ENCODE data around the gene DUOX1. TPM values are rescaled to one million over a fixed set of nuclear protein-coding genes. Genes with fewer than 3 reads are reported as not detected.

The DUOX1 gene
- total RNA-seq, 2 donors from 2014 or later: 0.06 to 0.42 TPM

- Mint-ChIP-seq H3K36me3 (ENCODE audit: low read depth) (peaks cover 52% of the 10 kb centered on the region), H3K4me3 (no peak overlapping the region), H3K9me3 (no peaks in the 10 kb centered on the region), H3K27me3 (no peaks in the 10 kb centered on the region), H3K4me1 (no peaks in the 10 kb centered on the region), H3K27ac (no peak overlapping the region)
- no peak for ATAC-seq (replicated peaks)
Observed at GRCh38 chr15:45169608-45170480, 40.0 kb downstream of the DUOX1 start.

GRCh38 chr15:45171912-45172311 lies 42.1 kb downstream of the DUOX1 start:
- Mint-ChIP-seq H3K36me3 (ENCODE audit: low read depth) (peaks cover 60% of the 10 kb centered on the region), H3K27ac (no peak overlapping the region), H3K4me1 (peaks cover 5% of the 10 kb centered on the region), H3K9me3 (no peaks in the 10 kb centered on the region), H3K4me3 (no peak overlapping the region), H3K27me3 (no peaks in the 10 kb centered on the region)
- ATAC-seq (replicated peaks): no peak

DNA sequence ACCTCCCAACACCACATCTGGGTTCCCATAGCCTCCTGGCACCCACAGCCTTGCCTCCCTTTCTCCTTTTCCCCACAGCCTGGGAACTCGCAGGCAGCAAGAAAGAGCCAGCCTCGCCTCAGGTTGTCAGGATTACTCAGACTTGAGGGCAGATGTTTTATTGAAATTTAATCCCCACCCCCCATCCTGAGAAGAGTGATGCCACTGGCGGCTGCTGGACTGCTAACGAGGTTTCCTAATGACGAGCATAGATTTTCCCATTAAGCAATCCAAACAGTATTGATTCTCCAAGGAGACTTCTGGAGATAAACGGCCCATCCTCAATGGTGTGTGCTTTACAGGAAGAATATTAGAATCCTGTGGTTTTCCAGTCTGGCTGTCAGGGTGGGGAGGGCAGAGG lies 44.3 kb downstream of the DUOX1 start:
- peaks cover 79% of the 10 kb centered on the region for H3K36me3 Mint-ChIP-seq (ENCODE audit: low read depth)
- H3K9me3 Mint-ChIP-seq: no peaks in the 10 kb centered on the region
- peaks cover 5% of the 10 kb centered on the region for H3K4me1 Mint-ChIP-seq
- no peaks in the 10 kb centered on the region for H3K27me3 Mint-ChIP-seq
- no peak overlapping the region for H3K4me3 Mint-ChIP-seq
- H3K27ac Mint-ChIP-seq: no peak overlapping the region
- no peak for ATAC-seq (replicated peaks)

GRCh38 chr15:45174577-45174976 lies 44.8 kb downstream of the DUOX1 start:
- Mint-ChIP-seq H3K9me3 (no peaks in the 10 kb centered on the region), H3K36me3 (ENCODE audit: low read depth) (peaks cover 79% of the 10 kb centered on the region), H3K4me1 (peaks cover 5% of the 10 kb centered on the region), H3K27me3 (no peaks in the 10 kb centered on the region), H3K4me3 (no peak overlapping the region), H3K27ac (no peak overlapping the region)
- ATAC-seq (replicated peaks): no peak

DNA sequence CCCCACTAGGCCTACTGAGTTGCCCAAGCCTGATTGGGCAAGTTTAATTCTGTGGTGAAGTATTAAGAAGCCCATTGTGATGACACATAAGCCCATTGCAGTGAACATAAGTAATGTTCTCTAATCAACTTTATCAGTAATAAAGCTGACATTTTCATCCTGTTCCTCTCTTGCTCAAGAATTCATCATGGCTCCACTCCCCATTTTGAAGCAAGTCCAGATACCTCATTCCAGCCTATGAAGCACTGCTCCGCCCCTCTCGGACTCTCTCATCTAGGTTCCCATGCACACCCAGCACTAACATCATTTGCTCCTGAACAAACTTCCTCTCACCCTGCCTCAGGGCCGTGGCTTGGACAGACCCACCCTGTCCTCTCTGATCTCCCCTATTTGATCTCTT lies 47.5 kb downstream of the DUOX1 start:
- H3K4me3 Mint-ChIP-seq: no peak overlapping the region
- ATAC-seq (replicated peaks): no peak
- peaks cover 76% of the 10 kb centered on the region for H3K36me3 Mint-ChIP-seq (ENCODE audit: low read depth)
- H3K27me3 Mint-ChIP-seq: no peaks in the 10 kb centered on the region
- H3K9me3 Mint-ChIP-seq: no peaks in the 10 kb centered on the region
- H3K4me1 Mint-ChIP-seq: peaks cover 20% of the 10 kb centered on the region
- H3K27ac Mint-ChIP-seq: no peak overlapping the region

- H3K27me3 Mint-ChIP-seq: no peaks in the 10 kb centered on the region
- peaks cover 34% of the 10 kb centered on the region for H3K4me1 Mint-ChIP-seq
- peak; percentile 34 for ATAC-seq (replicated peaks)
- H3K27ac Mint-ChIP-seq: peak overlapping the region; percentile 78
- no peaks in the 10 kb centered on the region for H3K9me3 Mint-ChIP-seq
- H3K4me3 Mint-ChIP-seq: peak overlapping the region; percentile 38
- H3K36me3 Mint-ChIP-seq (ENCODE audit: low read depth): peaks cover 71% of the 10 kb centered on the region
Observed at GRCh38 chr15:45179221-45179985, 49.6 kb downstream of the DUOX1 start.

GRCh38 chr15:45180201-45180600 lies 50.4 kb downstream of the DUOX1 start:
- Mint-ChIP-seq H3K27me3 (no peaks in the 10 kb centered on the region), H3K27ac (peak overlapping the region; percentile 78), H3K9me3 (no peaks in the 10 kb centered on the region), H3K36me3 (ENCODE audit: low read depth) (peaks cover 69% of the 10 kb centered on the region), H3K4me3 (peak overlapping the region; percentile 38), H3K4me1 (peaks cover 39% of the 10 kb centered on the region)
- ATAC-seq (replicated peaks): peak; percentile 82

DNA sequence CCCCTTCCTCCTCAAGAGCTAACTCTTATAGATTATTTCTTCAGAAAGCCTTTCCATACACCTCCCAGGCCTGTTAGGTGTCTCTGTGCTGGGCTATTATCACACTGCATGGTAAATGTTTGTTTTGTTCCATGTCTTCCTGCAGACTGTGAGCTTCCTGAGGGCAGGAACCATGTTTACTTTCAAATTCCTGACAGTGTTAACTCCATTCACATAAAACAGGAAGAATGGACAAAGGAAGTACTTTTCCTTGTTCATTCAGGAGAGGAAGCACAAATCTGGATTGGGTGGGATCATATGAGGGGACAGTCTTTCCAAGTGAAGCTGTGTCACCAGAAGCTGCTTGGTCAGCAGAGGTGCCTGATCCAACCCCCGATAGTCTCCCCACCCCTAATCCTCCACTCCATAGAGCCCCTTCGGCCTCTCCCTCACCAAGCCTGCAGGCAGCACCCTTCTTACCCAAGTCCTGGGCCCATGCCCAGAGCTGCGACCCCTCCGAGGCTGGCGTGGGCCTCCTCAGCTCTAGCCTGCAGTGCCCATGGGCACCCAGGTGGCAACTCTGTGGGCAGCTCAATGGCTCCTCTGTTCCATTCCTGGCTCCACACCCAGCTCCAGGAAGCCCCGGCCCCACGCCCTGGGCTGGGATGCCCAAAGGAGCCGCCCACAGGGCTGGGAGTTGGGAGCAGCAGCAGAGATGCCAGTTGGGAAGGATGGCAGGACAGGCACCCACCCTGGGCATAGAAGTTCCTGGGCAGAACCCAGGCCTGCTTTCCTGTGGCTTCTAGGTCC lies 51.0 kb downstream of the DUOX1 start:
- H3K27ac Mint-ChIP-seq: peak overlapping the region; percentile 78

DNA sequence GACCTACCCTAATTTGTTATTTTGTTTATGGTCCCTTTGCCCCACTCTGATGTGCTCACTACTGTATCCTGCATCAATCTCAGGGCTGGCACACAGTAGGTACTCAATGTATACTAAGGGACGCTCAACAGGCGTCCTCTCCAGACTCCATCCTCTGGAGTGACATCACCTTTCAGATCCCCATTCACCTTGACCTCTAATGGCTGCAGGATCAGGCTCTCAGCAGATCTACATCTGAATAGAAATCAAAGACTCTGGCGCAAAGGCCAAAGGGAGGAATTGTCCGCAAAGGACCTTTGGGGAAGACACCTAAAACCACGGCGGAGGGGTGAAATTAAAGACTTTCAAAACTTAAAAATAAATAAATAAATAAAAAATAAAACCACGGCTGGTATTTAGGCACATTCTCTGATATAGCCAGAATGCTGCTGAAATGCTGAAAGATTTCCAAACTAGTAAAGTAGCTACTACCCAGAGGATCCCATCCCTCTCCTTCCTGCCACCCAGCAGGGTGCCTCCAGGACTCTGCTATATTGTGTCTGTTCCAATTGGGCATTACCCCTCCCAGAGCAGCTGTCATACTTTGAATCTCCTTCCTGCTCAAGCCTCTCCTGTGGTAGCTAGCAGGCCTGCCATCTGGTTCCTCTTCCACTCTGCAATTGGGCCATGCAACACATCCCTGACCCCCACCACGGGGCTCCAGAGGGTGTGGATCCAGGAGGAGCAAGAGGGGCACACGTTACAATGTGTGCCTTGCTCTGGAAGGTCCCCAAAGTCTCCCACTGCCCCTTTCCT lies 51.9 kb downstream of the DUOX1 start:
- Mint-ChIP-seq H3K36me3 (ENCODE audit: low read depth) (peaks cover 69% of the 10 kb centered on the region), H3K9me3 (no peaks in the 10 kb centered on the region), H3K4me3 (no peak overlapping the region), H3K4me1 (peaks cover 41% of the 10 kb centered on the region), H3K27ac (no peak overlapping the region), H3K27me3 (no peaks in the 10 kb centered on the region)
- ATAC-seq (replicated peaks): no peak

More for the DNA sequence above, 51.0 kb downstream of the DUOX1 start:
- Mint-ChIP-seq H3K36me3 (ENCODE audit: low read depth) (peaks cover 69% of the 10 kb centered on the region), H3K4me1 (peaks cover 42% of the 10 kb centered on the region), H3K9me3 (no peaks in the 10 kb centered on the region), H3K27me3 (no peaks in the 10 kb centered on the region), H3K4me3 (peak overlapping the region; percentile 38)
- ATAC-seq (replicated peaks): no peak

DNA sequence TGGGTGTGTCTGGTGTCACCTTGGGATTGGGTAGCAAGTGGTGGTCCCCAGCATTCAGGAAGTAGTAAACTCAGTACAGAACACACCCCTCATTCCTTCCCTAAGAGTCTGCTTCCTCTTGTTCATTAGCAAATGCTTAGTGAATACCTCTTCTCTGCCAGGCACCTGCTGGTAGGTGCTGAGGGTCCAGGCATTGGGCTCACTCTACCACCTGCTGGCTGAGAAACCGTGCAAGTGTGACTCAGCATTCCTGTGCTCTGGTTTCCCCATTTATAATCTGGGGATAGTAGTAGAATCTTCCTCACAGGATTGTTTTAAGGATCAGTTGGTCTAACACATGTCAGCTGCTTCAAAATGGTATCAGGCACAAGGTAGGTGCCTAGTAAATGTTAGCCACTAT lies 53.2 kb downstream of the DUOX1 start:
- H3K36me3 Mint-ChIP-seq (ENCODE audit: low read depth): peaks cover 63% of the 10 kb centered on the region
- H3K4me3 Mint-ChIP-seq: no peak overlapping the region
- no peaks in the 10 kb centered on the region for H3K27me3 Mint-ChIP-seq
- H3K4me1 Mint-ChIP-seq: peaks cover 41% of the 10 kb centered on the region
- ATAC-seq (replicated peaks): no peak
- H3K9me3 Mint-ChIP-seq: no peaks in the 10 kb centered on the region
- peak overlapping the region; percentile 33 for H3K27ac Mint-ChIP-seq

- no peak for ATAC-seq (replicated peaks)
- Mint-ChIP-seq H3K4me3 (peak overlapping the region; percentile 89), H3K9me3 (no peaks in the 10 kb centered on the region), H3K27me3 (no peaks in the 10 kb centered on the region), H3K27ac (peak overlapping the region; percentile 78), H3K36me3 (ENCODE audit: low read depth) (peaks cover 64% of the 10 kb centered on the region), H3K4me1 (peaks cover 44% of the 10 kb centered on the region)
Observed at GRCh38 chr15:45183511-45183910, 53.7 kb downstream of the DUOX1 start.

DNA sequence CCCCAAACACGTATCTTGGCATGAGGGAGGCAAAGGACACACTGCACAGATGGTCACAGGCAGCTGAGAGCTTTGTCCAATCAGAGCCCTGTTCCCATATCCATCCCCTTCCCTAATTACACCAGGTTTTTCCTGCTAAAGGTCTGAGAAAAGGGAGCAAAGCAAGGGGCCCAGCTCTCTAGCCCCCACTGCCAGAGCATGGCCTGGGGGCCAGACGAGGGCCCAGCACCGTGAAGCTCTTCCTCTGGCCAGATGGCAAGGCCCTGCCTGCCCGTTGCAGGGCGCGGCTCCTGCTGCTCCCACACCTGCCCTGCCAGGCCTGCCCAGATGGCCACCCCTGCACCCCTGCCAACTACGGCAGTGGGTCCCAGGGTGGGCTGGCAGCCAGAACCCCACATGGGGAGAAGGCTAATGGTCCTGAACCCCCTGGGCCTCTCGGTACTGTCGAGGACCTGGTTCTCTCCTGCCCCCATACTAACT lies 54.8 kb downstream of the DUOX1 start:
- Mint-ChIP-seq H3K4me3 (peak overlapping the region; percentile 89), H3K27me3 (no peaks in the 10 kb centered on the region), H3K36me3 (ENCODE audit: low read depth) (peaks cover 63% of the 10 kb centered on the region), H3K27ac (peak overlapping the region; percentile 78), H3K4me1 (peaks cover 45% of the 10 kb centered on the region), H3K9me3 (no peaks in the 10 kb centered on the region)
- no peak for ATAC-seq (replicated peaks)

- Mint-ChIP-seq H3K27me3 (no peaks in the 10 kb centered on the region), H3K36me3 (ENCODE audit: low read depth) (peaks cover 59% of the 10 kb centered on the region), H3K27ac (peak overlapping the region; percentile 93), H3K4me3 (peak overlapping the region; percentile 89), H3K9me3 (no peaks in the 10 kb centered on the region), H3K4me1 (peaks cover 40% of the 10 kb centered on the region)
- no peak for ATAC-seq (replicated peaks)
Observed at GRCh38 chr15:45185069-45185779, 55.4 kb downstream of the DUOX1 start.
